Measurements from ENCODE around the gene PARP16.

DNA sequence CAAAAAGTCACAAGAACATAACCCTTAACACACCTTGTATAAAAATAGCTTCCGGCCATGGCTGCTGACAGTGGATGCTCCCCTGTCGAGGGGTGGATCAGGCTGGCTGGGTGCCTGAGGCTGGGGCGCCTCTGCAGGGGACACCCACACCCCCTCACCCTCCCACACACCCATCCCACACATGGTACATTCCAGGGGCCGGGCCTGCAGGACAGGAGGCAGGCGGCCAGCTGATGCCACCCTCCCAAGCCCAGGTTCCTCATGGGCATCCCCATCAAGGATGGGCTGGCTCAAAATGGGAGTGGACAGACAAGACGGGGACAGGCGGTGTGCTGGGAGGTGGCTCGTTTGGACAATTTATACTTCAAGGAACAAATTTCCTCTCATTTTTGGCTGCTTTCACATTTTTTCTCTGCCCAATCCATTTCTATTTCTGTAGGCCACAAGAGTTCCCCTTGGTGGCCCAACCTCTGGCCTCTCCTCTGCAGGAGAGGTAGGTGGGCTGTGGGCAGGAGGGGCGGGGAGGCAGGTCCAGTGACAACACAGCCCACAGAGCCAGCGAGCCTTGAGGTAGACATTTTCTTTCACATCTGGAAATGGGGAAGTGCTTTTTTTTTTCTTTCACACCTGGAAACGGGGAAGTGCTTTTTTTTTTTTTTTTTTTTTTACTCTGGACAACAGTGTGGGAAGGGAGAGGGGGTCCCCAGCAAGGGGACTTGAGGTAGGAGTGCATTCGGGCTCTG lies 41.1 kb upstream of the PARP16 start:
- TF ChIP-seq, protein P1, sequence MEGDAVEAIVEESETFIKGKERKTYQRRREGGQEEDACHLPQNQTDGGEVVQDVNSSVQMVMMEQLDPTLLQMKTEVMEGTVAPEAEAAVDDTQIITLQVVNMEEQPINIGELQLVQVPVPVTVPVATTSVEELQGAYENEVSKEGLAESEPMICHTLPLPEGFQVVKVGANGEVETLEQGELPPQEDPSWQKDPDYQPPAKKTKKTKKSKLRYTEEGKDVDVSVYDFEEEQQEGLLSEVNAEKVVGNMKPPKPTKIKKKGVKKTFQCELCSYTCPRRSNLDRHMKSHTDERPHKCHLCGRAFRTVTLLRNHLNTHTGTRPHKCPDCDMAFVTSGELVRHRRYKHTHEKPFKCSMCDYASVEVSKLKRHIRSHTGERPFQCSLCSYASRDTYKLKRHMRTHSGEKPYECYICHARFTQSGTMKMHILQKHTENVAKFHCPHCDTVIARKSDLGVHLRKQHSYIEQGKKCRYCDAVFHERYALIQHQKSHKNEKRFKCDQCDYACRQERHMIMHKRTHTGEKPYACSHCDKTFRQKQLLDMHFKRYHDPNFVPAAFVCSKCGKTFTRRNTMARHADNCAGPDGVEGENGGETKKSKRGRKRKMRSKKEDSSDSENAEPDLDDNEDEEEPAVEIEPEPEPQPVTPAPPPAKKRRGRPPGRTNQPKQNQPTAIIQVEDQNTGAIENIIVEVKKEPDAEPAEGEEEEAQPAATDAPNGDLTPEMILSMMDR (conservative IDR thresholded peaks at IDR 0.05 in 1 of 2, IDR thresholded peaks at IDR 0.05 in 1 of 2; ENCODE audit: low read depth in 1 of 2, low read length in 2 of 2), result no peak
- no peak for TF ChIP-seq EZH2 (IDR thresholded peaks at IDR 0.05; ENCODE audit: low read length, missing control alignments)

Data from fibroblast of lung (primary cell).